NCI-H82 treated with DMSO at 0.1 percent for 48 hours (cell line): Measurements from ENCODE around the gene CRISP1.
"Not testable (repeated sequence)": the region's sequence is repeated elsewhere in the genome, so short reads cannot be mapped to it uniquely, and the experiment has no call there.

ENCODE experiments used
- DNase-seq: peaks from one replicate; lab custom pipeline; 2025; ENCODE audit not compliant: unreplicated experiment; lab: John Stamatoyannopoulos, UW

Gene CRISP1

GRCh38 chr6:49841424-49841823, 24.9 kb downstream of the CRISP1 start:
- DNase-seq, result no peak

- no peak for DNase-seq
These were observed 26.4 kb downstream of the CRISP1 start for GRCh38 chr6:49839957-49840356.

GRCh38 chr6:49839162-49839561, 27.2 kb downstream of the CRISP1 start:
- no peak for DNase-seq

- DNase-seq, result no peak
These were observed 31.2 kb downstream of the CRISP1 start for GRCh38 chr6:49835140-49835539.

DNA sequence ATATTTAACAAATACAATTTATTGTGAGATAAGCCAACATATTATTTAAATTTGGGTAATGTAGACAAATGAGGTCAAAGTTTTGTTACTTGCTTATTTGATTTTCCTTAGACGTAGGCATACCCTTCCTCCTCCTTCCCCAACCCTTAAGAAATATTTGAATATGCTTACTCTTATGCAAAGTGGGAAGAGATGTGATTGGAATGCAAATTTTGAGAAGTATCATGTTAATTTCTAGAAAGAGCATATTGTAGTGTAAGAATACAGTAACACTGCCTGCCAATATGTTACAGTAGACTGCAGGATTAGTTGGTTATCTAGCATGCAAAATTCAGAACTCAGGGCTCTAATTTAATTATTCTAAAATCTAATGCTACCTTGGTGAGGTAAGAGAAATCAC, 32.9 kb downstream of the CRISP1 start:
- no peak for DNase-seq

DNA sequence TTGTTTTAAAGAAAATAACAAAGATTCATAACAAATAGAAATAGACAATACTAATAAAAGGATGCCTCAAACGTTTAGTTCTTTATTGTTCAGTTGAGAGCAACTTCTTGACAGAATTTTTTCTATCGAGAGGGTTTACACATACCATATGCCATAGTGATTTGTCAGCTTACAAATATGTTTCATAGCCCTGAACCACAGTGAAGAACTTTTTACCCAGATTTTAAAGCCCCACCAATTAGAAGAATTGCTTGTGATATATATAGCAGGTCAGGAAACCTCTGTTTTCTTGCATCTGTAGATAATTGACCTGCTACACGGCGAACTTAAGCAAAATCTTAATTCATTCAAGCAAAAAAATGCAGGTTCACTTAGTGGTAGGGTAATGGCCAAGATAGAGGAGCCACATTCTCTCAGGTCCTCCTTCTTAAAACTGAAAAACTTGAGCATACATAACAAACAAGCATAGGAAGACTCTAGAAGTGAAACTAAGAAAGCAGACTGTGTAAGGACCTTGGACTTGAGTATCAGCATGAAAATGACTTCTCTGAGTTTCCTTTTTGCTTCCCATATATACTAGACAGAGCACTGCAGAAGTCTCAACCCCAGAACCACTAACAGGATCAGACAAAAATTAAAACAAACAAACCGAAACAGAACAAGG, 39.5 kb downstream of the CRISP1 start:
- DNase-seq, result no peak

- no peak for DNase-seq
These were observed 51.2 kb downstream of the CRISP1 start for GRCh38 chr6:49815166-49815565.

- no peak for DNase-seq
These were observed 53.1 kb downstream of the CRISP1 start for GRCh38 chr6:49813248-49813647.

- no peak for DNase-seq
These were observed 60.2 kb downstream of the CRISP1 start for GRCh38 chr6:49806145-49806544.

DNA sequence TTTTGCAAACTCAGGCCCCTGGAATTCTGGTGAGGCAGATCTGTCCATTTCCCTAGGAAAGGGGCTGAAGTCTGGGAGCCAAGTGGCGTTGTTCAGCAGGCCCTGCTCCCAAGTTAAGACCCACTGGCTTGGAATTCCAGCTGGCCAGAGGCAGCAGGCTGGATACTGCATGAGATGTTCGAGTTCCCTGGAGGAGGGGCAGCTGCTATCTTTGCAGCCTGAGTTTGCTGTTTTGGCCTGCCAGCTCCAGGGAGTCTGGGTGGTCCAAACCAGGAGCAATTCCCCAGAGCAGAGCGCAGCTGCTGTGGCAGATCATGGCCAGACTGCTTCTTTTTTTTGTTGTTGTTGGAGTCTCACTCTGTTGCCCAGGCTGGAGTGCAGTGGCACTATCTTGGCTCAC, 61.1 kb downstream of the CRISP1 start:
- no peak for DNase-seq

- no peak for DNase-seq
These were observed 64.8 kb downstream of the CRISP1 start for GRCh38 chr6:49801525-49801924.

GRCh38 chr6:49799090-49799489, 67.2 kb downstream of the CRISP1 start:
- no peak for DNase-seq

DNA sequence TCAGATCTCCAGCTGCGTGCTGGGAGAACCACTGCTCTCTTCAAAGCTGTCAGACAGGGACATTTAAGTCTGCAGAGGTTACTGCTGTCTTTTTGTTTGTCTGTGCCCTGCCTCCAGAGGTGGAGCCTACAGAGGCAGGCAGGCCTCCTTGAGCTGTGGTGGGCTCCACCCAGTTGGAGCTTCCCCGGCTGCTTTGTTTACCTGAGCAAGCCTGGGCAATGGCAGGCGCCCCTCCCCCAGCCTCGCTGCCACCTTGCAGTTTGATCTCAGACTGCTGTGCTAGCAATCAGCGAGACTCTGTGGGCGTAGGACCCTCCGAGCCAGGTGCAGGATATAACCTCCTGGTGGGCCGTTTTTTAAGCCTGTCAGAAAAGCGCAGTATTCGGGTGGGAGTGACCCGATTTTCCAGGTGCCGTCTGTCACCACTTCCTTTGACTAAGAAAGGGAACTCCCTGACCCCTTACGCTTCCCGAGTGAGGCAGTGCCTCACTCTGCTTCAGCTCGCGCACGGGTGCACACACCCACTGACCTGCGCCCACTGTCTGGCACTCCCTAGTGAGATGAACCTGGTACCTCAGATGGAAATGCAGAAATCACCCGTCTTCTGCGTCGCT, 69.4 kb downstream of the CRISP1 start:
- not testable (repeated sequence) for DNase-seq

- no peak for DNase-seq
These were observed 76.0 kb downstream of the CRISP1 start for GRCh38 chr6:49790341-49790740.

DNA sequence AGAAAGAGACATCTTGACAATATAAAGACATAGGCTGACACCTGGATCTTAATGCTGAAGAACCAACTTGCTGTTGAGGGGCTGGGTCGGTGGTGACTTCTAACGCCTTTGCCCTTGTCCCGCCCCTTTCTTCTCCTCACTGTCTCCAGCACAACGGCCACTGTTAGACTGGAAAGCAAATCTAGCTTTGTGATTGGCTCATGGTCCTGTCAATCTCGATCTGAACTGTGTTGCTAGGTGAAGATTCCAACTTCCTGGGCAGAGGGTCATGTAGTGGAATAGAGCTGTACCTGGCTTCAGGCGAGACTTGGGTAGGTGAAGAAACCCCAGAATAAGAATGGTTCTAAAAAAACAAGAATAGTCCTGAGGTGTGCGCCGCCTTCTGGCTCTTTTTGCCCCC, 79.2 kb downstream of the CRISP1 start, which contains the start of gene PGK2:
Gene PGK2, minus strand, starts transcription at position 110 of the 400 bp plus-strand sequence. Its CDS starts 98 bp downstream, at position 12.
- DNase-seq, result no peak

GRCh38 chr6:49784272-49784671, 82.1 kb downstream of the CRISP1 start:
- no peak for DNase-seq
